Measurements from ENCODE around the gene STAB2.
"Not testable (repeated sequence)": the region's sequence is repeated elsewhere in the genome, so short reads cannot be mapped to it uniquely, and the experiment has no call there.

Gene STAB2

GRCh38 chr12:103805655-103806360 lies 218.7 kb downstream of the STAB2 start:
- Histone ChIP-seq H3K27me3 (ENCODE audit: control insufficient read depth in 1 of 2, insufficient read depth in 2 of 2, low read length in 2 of 2) (no peaks in the 10 kb centered on the region), H3K9me3 (ENCODE audit: low read length) (no peaks in the 10 kb centered on the region), H3K9ac (ENCODE audit: low read length) (no peak overlapping the region), H3K4me3 (ENCODE audit: low read depth in 1 of 2, low read length in 2 of 2) (no peak overlapping the region), H3K4me1 (ENCODE audit: insufficient read depth, low read length) (peaks cover 91% of the 10 kb centered on the region), H3K27ac (ENCODE audit: low read depth, low read length) (no peak overlapping the region), H3K36me3 (ENCODE audit: insufficient read depth, low read length) (peaks cover 53% of the 10 kb centered on the region)

- Histone ChIP-seq H3K27me3 (ENCODE audit: control insufficient read depth in 1 of 2, insufficient read depth in 2 of 2, low read length in 2 of 2) (no peaks in the 10 kb centered on the region), H3K27ac (ENCODE audit: low read depth, low read length) (no peak overlapping the region), H3K4me3 (ENCODE audit: low read depth in 1 of 2, low read length in 2 of 2) (no peak overlapping the region), H3K4me1 (ENCODE audit: insufficient read depth, low read length) (peaks cover 85% of the 10 kb centered on the region), H3K36me3 (ENCODE audit: insufficient read depth, low read length) (peaks cover 57% of the 10 kb centered on the region), H3K9me3 (ENCODE audit: low read length) (no peaks in the 10 kb centered on the region), H3K9ac (ENCODE audit: low read length) (no peak overlapping the region)
Measured at GRCh38 chr12:103806803-103807202, 219.7 kb downstream of the STAB2 start.

- H3K9ac ChIP-seq (ENCODE audit: low read length), result no peak overlapping the region
- H3K27me3 ChIP-seq (ENCODE audit: control insufficient read depth in 1 of 2, insufficient read depth in 2 of 2, low read length in 2 of 2), result no peaks in the 10 kb centered on the region
- peaks cover 76% of the 10 kb centered on the region for H3K4me1 ChIP-seq (ENCODE audit: insufficient read depth, low read length)
- peaks cover 55% of the 10 kb centered on the region for H3K36me3 ChIP-seq (ENCODE audit: insufficient read depth, low read length)
- no peaks in the 10 kb centered on the region for H3K9me3 ChIP-seq (ENCODE audit: low read length)
- no peak overlapping the region for H3K4me3 ChIP-seq (ENCODE audit: low read depth in 1 of 2, low read length in 2 of 2)
- no peak overlapping the region for H3K27ac ChIP-seq (ENCODE audit: low read depth, low read length)
Measured at GRCh38 chr12:103807561-103808238, 220.6 kb downstream of the STAB2 start.

- H3K27me3 ChIP-seq (ENCODE audit: control insufficient read depth in 1 of 2, insufficient read depth in 2 of 2, low read length in 2 of 2), result no peaks in the 10 kb centered on the region
- H3K27ac ChIP-seq (ENCODE audit: low read depth, low read length), result no peak overlapping the region
- peaks cover 61% of the 10 kb centered on the region for H3K36me3 ChIP-seq (ENCODE audit: insufficient read depth, low read length)
- no peaks in the 10 kb centered on the region for H3K9me3 ChIP-seq (ENCODE audit: low read length)
- H3K4me1 ChIP-seq (ENCODE audit: insufficient read depth, low read length), result peaks cover 77% of the 10 kb centered on the region
- no peak overlapping the region for H3K4me3 ChIP-seq (ENCODE audit: low read depth in 1 of 2, low read length in 2 of 2)
- no peak overlapping the region for H3K9ac ChIP-seq (ENCODE audit: low read length)
Measured at GRCh38 chr12:103808239-103808880, 221.3 kb downstream of the STAB2 start.

GRCh38 chr12:103809154-103809553 lies 222.1 kb downstream of the STAB2 start:
- Histone ChIP-seq H3K4me1 (ENCODE audit: insufficient read depth, low read length) (peaks cover 77% of the 10 kb centered on the region), H3K27ac (ENCODE audit: low read depth, low read length) (no peak overlapping the region), H3K9ac (ENCODE audit: low read length) (no peak overlapping the region), H3K27me3 (ENCODE audit: control insufficient read depth in 1 of 2, insufficient read depth in 2 of 2, low read length in 2 of 2) (no peaks in the 10 kb centered on the region), H3K9me3 (ENCODE audit: low read length) (no peaks in the 10 kb centered on the region), H3K4me3 (ENCODE audit: low read depth in 1 of 2, low read length in 2 of 2) (no peak overlapping the region), H3K36me3 (ENCODE audit: insufficient read depth, low read length) (peaks cover 62% of the 10 kb centered on the region)

GRCh38 chr12:103809639-103810038 lies 222.6 kb downstream of the STAB2 start:
- H3K4me3 ChIP-seq (ENCODE audit: low read depth in 1 of 2, low read length in 2 of 2); H3K27me3 ChIP-seq (ENCODE audit: control insufficient read depth in 1 of 2, insufficient read depth in 2 of 2, low read length in 2 of 2); H3K9ac ChIP-seq (ENCODE audit: low read length); H3K27ac ChIP-seq (ENCODE audit: low read depth, low read length); H3K9me3 ChIP-seq (ENCODE audit: low read length): not testable (repeated sequence)
- Histone ChIP-seq H3K36me3 (ENCODE audit: insufficient read depth, low read length) (peaks cover 65% of the 10 kb centered on the region), H3K4me1 (ENCODE audit: insufficient read depth, low read length) (peaks cover 81% of the 10 kb centered on the region)

GRCh38 chr12:103810111-103810510 lies 223.0 kb downstream of the STAB2 start:
- peaks cover 78% of the 10 kb centered on the region for H3K4me1 ChIP-seq (ENCODE audit: insufficient read depth, low read length)
- no peaks in the 10 kb centered on the region for H3K27me3 ChIP-seq (ENCODE audit: control insufficient read depth in 1 of 2, insufficient read depth in 2 of 2, low read length in 2 of 2)
- no peaks in the 10 kb centered on the region for H3K9me3 ChIP-seq (ENCODE audit: low read length)
- H3K27ac ChIP-seq (ENCODE audit: low read depth, low read length), result no peak overlapping the region
- peaks cover 68% of the 10 kb centered on the region for H3K36me3 ChIP-seq (ENCODE audit: insufficient read depth, low read length)
- no peak overlapping the region for H3K4me3 ChIP-seq (ENCODE audit: low read depth in 1 of 2, low read length in 2 of 2)
- no peak overlapping the region for H3K9ac ChIP-seq (ENCODE audit: low read length)

- no peak overlapping the region for H3K27ac ChIP-seq (ENCODE audit: low read depth, low read length)
- H3K9me3 ChIP-seq (ENCODE audit: low read length), result no peaks in the 10 kb centered on the region
- no peaks in the 10 kb centered on the region for H3K27me3 ChIP-seq (ENCODE audit: control insufficient read depth in 1 of 2, insufficient read depth in 2 of 2, low read length in 2 of 2)
- no peak overlapping the region for H3K4me3 ChIP-seq (ENCODE audit: low read depth in 1 of 2, low read length in 2 of 2)
- no peak overlapping the region for H3K9ac ChIP-seq (ENCODE audit: low read length)
- H3K4me1 ChIP-seq (ENCODE audit: insufficient read depth, low read length), result peaks cover 61% of the 10 kb centered on the region
- peaks cover 59% of the 10 kb centered on the region for H3K36me3 ChIP-seq (ENCODE audit: insufficient read depth, low read length)
Measured at GRCh38 chr12:103811791-103812190, 224.7 kb downstream of the STAB2 start.

GRCh38 chr12:103812789-103813188 lies 225.7 kb downstream of the STAB2 start:
- Histone ChIP-seq H3K4me3 (ENCODE audit: low read depth in 1 of 2, low read length in 2 of 2) (no peak overlapping the region), H3K9ac (ENCODE audit: low read length) (no peak overlapping the region), H3K9me3 (ENCODE audit: low read length) (no peaks in the 10 kb centered on the region), H3K27me3 (ENCODE audit: control insufficient read depth in 1 of 2, insufficient read depth in 2 of 2, low read length in 2 of 2) (no peaks in the 10 kb centered on the region), H3K4me1 (ENCODE audit: insufficient read depth, low read length) (peaks cover 51% of the 10 kb centered on the region), H3K27ac (ENCODE audit: low read depth, low read length) (no peak overlapping the region), H3K36me3 (ENCODE audit: insufficient read depth, low read length) (peaks cover 58% of the 10 kb centered on the region)

GRCh38 chr12:103813426-103813825 lies 226.4 kb downstream of the STAB2 start:
- Histone ChIP-seq H3K4me1 (ENCODE audit: insufficient read depth, low read length) (peaks cover 45% of the 10 kb centered on the region), H3K4me3 (ENCODE audit: low read depth in 1 of 2, low read length in 2 of 2) (no peak overlapping the region), H3K27me3 (ENCODE audit: control insufficient read depth in 1 of 2, insufficient read depth in 2 of 2, low read length in 2 of 2) (no peaks in the 10 kb centered on the region), H3K9me3 (ENCODE audit: low read length) (no peaks in the 10 kb centered on the region), H3K36me3 (ENCODE audit: insufficient read depth, low read length) (peaks cover 53% of the 10 kb centered on the region), H3K27ac (ENCODE audit: low read depth, low read length) (no peak overlapping the region), H3K9ac (ENCODE audit: low read length) (no peak overlapping the region)

GRCh38 chr12:103813949-103814348 lies 226.9 kb downstream of the STAB2 start:
- Histone ChIP-seq H3K36me3 (ENCODE audit: insufficient read depth, low read length) (peaks cover 48% of the 10 kb centered on the region), H3K27me3 (ENCODE audit: control insufficient read depth in 1 of 2, insufficient read depth in 2 of 2, low read length in 2 of 2) (no peaks in the 10 kb centered on the region), H3K9ac (ENCODE audit: low read length) (no peak overlapping the region), H3K27ac (ENCODE audit: low read depth, low read length) (no peak overlapping the region), H3K9me3 (ENCODE audit: low read length) (no peaks in the 10 kb centered on the region), H3K4me1 (ENCODE audit: insufficient read depth, low read length) (peaks cover 43% of the 10 kb centered on the region), H3K4me3 (ENCODE audit: low read depth in 1 of 2, low read length in 2 of 2) (no peak overlapping the region)
